ENCODE measurements around the gene DENND1A.
"Not testable (repeated sequence)": the region's sequence is repeated elsewhere in the genome, so short reads cannot be mapped to it uniquely, and the experiment has no call there.

DENND1A gene

DNA sequence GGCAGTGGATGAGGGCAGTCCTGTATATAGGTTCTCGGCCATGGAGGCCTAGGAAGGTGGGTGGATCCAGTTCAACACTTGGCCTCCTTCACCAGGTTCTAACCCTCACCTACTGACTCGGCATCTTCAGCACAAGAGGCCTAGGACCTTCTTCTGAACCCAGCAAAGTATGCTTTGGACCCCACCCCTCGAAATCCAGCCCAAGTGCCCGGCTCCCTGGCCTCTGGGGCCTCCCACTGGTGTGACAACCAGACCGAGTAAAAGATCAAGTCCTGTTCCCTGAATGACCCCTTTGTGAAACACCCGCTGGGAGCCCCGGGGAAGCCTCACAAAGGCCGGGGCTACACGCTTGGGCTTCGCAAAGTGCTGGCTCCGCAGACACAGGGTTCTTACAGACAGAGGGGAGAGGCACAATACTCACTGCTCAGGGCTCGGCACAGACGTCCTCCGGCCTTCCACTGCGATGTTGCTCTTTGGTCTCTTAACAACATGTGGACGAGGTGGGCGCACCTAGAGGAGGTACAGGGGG lies 526.9 kb downstream of the DENND1A start:
- no peak for DNase-seq

DNA sequence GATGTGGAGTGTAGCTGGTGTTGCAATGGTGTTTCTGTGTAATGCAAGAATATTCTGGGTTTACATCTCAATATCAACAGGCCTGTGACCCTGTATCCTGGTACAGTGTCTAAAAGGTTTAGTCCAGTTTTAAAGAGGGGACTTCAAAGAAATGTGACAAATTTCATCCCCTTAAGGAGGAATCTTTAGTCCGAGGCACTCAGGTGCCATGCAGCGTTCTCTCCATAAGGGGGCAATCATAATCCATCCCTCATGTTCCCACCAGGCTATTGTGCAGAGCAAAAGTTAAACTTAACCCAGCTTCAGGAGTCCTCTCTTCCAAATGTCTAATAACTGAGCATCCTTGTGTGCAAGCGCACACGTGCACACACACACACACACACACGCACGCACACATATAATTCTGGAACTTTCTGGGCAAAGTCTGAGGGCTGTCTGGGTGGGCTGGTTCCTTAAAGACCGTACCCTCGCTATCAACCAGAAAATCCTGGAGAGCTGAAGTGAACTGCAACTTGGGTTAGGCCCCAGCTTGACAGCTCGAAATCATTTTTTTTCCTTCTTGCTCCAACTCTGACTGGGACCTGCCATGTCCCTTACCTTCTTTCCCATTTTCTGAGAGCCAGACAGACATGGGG lies 527.9 kb downstream of the DENND1A start:
- no peak for DNase-seq

DNA sequence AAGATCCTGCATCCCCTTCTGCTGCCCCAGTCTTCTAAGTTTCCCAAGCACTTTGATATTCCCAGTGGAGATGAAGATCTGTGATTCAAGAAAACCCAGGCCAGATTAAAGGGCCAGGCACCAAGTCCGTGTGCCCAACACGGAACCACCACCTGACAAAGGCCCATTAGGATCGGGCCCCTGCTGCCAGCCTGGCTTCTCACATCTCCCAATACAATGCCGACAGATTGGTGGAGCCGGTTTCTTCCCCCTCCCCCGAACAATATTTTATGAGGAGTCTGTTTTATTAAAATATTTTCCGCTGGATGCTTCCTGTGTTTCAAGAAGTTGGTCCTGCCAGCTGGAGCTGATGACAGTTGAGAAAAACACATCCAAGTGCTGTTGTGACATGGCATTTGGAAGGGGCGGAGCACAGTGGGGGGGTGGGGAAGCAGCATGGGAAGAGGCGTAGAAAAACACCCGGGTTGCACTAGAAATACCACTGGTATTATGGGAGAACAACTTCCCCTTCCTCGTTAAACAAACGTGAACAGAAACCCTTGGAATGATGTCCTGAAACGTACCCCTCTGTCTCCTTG lies 528.9 kb downstream of the DENND1A start:
- no peak for DNase-seq

DNA sequence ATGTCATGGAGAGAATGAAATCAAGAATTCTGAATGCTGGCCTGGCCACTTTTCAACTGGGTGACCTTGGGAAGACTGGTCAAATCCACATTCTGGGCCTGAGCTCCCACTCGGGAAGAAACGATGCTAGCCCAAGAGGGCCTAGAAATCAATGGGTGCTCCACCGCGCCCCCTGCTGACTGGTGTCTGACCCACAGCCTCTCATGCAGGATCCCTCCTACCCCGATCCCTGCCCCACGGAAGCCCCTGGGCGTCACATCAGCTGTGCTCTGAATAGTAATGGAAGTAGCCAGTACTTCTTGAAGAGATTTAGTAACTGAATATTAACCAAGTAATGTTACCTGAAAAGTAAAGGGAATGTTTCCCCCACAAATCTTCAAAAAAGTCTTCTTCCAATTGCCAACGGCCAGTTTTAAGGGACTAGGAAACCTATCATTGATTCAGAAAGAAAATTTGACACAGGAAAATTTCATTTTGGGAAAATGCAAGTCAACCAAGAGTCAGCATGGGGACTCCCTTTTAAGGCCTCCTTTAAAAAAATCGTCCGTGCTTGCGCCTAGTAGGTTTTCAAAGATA lies 530.0 kb downstream of the DENND1A start:
- DNase-seq, result no peak

DNA sequence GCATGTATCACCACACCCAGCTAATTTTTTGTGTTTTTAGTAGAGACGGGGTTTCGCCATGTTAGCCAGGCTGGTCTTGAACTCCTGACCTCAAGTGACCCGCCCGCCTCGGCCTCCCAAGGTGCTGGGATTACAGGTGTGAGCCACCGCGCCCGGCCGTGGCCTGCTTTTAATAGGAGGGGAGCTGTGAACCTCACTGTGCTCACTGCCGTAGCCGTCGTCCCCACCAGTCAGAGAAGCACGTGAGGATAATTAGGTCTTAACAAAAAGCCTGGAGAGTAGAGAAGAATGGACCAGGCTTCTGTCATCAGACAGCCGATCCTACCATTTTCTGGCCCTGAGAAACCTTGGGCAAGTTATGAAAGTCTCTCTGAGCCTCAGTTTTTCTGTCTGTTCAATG lies 531.0 kb downstream of the DENND1A start:
- DNase-seq, result not testable (repeated sequence)

DNA sequence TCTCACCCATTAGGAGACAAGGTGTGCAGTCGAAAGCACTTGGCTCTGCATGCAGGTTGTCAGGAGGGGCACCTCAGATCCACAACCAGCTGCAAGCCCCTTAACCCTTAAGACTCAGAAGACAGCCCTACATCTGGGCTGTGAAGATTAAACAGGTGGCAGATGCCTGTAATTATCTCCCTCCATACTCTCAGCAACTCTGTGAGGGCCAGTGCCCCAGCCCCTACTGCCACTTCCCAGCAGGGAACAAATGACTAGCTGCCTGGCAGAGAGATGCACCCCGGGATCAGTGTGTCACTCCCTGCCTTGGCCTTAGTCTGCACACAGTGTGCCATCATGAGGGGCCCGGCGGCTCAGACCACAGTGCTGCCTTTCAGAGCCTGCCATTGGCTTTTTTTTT lies 532.0 kb downstream of the DENND1A start:
- DNase-seq, result no peak

DNA sequence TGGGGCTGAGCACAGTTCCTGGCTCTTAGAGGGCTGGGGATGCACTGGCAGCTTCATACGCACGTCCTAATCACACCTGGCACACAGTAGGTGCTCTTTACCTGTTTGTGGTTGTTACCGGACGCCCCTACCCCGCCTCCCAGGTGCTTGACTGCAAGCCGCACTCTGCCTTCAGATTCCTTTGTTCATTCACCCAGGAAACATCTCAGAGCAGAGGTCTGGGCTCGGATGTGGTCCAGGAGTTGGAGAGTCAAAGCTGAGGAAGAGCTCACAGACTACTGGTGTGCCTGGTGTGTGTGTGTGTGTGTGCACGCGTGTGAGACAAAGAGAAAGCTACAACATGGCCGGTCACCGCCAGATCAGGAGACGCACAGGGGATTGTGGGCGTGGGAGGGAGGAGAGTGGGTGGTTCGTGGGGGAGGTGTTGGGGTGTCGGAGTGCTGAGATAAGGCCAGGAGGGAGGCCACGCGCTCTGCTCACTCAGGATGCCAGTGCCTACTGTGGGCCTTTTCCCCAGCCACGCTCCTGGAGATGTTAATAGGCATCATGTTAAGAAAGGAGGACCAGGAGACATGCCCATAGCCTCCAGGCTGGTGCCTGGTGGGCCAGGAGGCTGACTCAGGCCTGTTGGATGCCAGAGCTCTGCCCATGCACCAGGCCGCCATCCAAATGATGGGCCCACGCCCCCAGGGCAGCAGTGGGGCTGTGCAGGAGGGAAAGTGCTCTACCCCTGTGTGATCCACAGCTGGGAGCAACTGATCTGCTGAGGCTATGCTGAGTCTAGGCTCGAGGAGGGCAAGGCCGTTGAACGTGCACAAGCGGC lies 534.0 kb downstream of the DENND1A start:
- no peak for DNase-seq

DNA sequence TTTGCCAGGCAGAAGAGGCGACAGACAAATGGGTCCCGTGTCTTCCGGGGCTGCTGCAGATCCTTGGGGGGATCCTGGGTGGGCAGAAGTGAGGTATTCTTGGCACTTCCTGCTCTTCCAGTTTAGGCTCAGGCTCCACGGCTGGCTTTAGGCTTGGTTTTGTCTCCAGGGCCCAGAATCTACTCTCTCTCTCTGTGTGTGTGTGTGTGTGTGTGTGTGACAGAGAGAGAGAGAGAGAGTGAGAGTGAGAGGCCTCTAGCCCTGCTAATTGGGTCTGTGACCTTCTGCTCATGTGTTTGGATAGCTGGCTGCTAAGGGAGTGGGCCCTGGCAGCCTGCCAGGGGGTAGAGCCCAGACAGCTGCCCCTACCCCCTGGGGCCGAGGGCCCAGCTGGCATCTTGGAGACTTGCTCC lies 534.6 kb downstream of the DENND1A start:
- no peak for DNase-seq

DNA sequence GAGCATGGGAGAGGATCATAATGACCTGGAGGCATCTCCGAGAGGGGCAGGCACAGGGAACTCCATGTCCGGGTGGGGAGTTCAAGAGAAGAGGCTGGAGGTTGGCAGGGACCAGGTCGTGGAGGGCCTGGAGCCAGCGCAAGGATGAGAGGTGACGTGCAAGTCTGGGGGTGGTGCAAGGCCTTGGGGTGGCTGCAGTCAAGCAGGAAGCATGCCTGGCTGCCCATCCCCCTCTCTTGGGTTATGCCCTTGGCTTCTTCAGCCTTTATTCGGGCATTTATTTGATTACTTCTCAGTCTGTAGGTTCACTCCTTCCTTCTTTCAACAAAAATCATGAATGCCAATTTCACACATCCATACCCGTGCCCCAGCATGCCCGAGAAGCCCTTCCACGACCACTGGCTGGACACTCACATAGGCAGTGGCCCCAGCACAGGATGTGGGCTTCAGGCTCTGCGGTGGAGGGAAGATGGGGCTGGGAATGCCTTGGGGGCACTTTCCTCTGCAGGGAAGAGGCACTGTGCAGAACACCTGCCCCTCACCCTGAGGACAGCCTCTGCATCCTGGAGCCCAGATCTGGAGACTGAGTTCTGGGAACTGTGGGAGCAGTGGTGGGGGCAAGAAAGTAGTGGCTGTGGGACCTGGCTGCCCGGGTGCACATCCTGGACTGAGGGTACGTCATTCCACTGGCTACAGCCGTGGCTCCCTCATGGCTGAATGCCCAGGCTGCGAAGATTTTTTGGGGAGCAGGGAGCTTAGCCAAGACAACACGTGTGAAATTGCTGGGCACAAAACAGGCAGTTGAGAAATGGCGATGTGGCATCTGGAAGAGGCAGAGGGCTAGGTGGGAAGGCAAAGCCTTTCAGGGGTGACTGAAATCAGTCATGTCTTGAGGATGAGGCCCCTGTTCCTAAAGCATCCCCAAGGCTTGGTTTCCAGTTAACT lies 535.4 kb downstream of the DENND1A start:
- no peak for DNase-seq

DNA sequence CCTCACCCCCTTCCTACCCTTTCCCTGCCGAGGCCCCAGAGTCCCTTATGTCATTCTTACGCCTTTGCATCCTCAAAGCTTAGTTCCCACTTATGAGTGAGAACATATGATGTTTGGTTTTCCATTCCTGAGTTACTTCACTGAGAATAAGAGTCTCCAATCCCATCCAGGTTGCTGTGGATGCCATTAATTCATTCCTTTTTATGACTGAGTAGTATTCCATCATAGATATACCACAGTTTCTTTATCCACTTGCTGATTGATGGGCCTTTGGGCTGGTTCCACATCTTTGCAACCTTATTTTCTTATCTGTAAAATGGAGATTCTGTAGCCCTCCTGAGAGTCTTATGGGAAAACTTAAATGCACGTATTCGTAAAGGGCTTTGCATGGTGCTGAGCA lies 537.1 kb downstream of the DENND1A start:
- DNase-seq, result no peak

DNA sequence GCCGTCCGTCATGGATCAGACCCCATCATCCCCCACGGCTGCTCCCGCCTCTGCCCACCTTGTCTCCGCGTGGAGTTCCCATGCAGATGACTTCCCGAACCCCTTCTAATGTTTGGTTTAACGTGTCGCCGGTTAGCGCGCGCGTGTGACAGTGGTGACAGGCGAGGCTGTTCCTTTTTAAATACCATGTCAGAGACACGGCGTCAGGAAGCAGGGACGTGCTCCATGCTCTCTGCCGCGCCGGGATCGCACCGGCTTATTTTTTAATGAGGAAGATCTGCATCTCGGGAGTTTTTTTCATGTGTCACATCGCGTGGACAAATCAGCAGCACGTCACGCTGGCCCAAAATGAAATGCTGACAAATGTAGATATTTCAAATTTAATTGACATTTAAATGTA lies 538.0 kb downstream of the DENND1A start:
- no peak for DNase-seq

DNA sequence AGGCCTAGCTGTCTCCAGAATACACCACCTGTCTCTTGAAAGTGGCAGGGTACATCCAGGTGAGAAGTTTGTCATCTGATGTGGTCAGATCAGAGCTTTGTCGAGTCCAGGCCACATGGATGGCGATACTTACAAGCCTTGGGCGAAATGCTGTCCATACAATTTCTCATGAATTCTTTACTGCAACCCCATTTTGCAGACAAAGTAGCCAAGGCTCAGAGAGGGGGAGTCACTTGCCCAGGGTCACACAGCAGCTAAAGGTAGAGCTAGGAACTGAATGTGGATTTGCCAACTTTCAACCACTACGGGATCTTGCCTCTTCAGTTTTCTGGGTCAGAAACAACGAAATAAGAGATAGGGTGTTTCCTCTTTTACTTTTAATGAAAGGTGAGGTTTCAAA lies 538.7 kb downstream of the DENND1A start:
- DNase-seq, result no peak

DNA sequence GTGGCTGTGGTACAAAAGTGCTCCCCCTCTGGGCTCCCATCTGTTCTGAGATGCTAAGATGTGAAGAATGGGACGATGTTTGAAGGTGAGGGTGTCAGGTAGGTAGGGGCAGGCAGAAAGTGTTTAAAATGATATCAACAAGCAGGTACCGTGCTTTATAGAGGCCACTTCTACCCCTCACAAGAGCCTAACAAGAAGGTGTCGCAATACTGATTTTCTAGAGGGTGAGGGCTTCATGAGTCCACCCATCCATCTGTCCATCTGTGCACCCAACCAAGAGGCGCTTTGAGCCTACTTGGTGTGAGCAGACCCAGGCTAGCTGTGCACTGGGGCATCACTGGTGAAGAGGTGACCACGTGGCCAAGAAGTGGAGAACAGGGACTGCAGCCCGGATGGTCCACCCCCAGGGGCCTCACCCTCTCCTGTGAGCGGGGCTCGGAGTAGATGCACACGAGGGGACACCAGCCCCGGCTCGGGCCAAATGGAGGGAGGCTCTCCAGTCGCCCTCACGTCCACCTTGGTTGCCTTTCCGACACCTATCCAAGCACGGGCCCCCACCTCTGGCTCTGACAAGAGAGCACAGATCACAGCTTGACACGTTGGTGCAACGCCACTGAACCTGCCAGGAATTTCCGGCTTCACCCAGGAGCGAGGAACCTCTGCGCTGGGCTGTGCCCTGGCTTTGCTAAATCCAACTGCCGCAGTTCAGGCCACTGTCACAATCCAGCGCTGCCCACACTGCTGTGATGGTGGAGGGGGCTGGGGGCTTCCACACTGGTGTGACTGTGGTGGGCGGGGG lies 539.4 kb downstream of the DENND1A start:
- DNase-seq, result no peak

DNA sequence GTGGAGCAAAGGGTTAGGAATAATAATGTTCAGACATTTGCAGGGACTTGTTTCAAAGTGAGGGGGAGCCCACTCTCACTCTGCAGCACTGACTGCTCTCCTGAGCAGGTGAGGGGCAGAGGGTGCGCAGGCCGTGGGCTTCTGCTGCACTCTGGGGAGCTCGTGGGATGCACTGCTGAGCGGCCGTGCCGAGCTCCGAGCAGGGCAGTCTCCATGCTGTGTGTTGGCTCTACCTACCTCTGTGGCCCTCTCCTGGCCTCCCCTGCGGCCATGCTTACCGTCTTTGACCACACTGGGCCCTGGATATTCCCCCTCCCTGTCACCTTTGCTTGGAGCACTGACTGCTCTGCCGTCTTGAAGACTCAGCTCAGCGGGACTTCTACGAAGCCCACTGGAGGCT lies 540.2 kb downstream of the DENND1A start:
- DNase-seq, result no peak

DNA sequence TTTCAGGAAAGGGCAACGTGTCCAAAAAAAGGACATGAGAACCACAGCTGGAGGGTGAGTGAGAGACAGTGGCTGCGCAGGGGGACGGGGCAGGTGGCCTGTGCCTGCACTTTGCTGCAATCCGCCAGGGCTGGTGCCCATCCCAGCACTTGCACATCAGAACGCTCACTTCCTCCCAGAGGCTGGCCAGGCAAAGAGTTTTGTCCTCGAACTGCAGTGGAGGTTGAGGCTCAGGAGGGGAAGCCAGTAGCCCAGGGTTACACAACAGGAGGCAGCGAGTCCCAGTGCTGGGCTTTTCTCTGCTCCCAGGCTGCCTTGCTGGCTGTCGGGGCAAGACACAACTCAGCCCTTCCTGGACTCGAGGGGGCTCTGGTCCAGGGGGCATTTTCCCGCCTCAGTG lies 540.9 kb downstream of the DENND1A start:
- no peak for DNase-seq

DNA sequence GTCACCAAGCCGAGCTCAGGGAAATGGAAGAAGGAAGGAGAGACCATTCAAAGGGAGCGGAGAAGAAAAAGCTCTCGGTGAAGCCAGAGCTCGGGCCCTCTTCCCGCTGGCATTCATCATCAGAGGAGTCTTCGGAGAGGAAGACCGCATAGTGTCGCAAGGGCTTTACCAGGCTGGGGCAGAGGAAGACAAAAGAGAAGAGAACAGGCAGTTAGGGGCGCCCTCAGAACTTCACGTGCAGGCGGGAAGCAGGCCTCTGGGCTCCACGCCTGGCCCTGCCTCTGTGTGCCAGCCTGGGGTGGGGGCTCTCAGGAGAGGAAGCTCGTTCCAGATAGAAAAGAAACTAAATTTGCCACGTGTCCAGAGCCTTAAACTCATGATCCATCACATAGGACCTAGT lies 542.2 kb downstream of the DENND1A start:
- DNase-seq, result no peak

DNA sequence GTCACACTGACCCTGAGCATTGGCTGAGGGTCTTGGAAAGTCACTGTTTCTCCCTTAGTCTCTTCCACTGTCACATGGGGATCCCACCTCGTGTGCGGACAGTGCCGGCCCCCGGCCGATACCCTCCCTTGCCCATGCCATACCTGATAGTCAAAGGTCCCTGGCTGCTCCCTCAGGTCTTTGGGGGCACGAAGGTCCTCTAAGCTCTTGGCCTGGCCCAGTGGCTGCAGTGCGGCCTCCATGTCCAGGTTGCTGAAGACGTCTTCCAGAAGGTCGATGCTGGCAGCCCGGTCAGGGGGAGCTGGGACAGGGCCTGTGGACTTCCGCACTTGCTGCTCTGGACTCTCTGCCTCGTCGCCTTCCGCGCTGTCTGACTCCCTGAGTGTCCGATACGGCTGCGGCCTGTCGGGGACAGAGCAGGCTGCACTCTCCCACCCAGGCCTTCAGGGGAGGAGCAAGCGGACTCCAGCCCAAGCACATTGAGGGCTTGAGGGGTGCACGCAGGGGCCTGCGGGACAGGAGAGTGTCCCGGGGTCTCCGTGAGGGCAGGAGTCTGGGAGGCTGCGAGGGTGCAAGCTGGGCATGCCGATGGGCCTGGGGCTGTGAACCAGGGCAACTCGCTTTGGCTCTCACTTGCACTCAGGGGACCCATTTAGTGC lies 546.3 kb downstream of the DENND1A start:
- DNase-seq, result no peak

DNA sequence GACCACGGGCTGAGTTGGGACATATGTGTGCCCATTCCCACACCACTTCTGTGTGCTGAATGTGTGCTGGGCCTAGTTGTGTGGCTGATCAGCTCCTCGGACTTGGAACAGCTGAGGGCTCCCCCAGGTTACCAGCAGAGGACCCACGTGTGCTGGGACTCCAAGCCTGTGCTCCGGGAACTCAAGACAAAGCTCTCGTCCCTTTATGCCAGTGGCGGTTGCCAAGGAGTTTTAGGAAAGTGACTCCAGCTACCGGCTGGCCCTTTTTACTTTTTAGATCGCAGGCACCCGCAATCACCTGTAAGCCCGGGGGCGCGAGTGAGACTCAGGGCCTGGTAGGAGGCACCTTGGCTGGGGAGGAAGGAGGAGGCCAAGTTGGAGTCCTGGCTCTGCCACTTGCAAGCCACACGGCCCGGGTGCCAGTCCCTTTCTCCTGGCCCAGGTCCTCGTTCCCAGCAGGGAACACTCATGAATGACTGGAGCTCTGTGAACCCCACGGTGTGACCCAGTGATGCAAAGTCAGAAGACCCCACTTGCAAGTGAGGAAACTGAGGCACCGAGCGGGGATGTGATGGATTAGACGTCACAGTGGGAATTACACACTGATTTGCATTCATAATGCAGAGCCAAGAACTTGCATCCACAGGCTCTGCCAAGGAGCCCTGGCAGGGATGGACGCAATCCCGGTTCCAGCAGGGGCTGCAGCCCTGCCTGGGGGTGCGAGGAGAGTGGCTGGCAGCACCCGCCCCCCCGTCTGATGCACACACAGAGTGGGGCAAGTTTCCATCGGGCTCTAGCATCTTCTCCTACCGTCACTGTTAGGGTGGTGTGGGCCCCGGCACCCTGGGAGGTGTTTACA lies 547.0 kb downstream of the DENND1A start:
- no peak for DNase-seq

DNA sequence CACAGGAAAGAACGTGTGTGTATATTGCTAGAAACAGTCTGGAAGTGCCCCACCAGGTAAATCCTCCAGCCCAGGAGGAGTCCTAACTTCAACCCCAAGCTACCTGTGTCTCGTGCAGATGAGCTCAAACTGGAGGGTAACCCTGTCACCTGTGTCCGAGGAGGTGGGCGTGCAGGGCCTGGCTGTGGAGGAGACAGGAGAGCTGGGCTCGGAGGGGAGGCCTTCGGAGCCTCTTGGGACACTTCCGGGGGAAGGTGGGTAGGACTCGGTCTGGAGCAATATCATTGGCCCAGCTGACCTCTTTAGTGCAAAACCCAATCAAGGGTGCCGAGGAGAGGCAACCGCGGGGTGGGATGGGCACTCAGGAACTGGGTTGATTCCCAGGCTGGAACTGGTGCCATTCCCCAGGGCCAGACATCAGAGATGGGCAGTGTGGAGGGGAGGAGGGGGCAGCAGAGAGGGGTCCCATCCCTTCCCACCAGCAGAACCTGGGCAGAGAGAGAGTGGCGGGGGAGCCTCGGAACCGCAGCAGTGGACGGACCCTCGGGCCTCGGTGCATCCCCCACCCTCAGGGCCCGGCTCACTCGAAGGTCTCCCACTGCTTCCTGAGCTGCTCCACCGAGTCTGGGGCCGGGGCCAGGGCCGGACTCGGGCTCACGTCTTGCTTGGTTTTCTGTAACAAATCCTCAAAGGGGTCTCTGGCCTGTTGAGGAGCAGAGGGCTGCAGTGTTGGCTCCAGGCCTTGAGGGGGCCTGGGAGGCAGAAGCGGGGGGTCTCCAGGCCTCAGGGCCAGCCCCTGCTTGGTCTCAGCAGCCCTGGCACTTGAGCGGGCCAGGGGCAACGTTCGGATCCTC lies 548.8 kb downstream of the DENND1A start:
- DNase-seq, result no peak

All from NCI-H2107 (cell line).